Activated effector memory CD4-positive, alpha-beta T cell treated with anti-CD3 and anti-CD28 coated beads, Interleukin-2, amount 50 U/mL, for 16 hours (primary cell): ENCODE data around the gene NFE2L1.
"Not testable (repeated sequence)": the region's sequence is repeated elsewhere in the genome, so short reads cannot be mapped to it uniquely, and the experiment has no call there.

Source experiments
- DNase-seq: peaks from one replicate; pipeline ENCODE4 v3.0.0-alpha.2; 2020

Gene NFE2L1

DNA sequence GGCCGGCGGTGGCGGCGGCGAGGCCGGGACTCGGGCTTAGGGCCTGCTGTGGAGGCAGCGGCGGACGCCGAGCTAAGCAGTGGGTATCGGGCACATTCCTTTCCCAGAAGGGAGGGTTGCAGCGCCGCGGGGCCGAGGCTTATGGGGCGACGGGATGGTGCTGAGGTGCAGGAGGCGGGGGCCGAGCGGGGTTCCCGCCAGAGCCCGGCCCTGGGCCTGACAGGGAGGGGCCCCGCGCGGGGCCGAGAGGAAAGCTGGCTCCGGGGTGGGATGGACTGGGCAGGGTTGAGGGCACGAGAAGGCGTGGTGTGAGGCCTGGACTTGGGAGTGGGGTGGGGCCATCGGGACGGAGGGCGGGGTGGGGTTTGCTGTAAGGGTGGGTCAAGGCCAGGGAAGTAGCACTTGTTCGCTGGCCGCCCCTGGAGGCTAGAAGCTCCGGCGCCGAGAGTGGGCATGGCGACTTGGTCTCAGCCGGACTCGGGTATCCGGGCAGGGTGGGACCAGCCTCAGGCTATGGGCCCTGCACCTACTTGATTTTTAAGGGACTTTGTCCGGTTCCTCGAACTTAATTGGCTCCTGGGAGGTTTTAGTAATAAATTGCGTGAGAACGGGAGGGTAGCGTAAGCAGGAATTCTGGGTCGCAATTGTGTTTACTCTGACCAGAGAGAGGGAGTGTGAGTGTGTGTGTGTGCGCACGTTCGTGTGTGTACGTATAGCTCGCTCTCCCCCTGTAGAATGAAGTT lies 396 bp downstream of the NFE2L1 start:
- peak; percentile 71 for DNase-seq

- DNase-seq: no peak
Measured at GRCh38 chr17:48051283-48051682, 3.1 kb downstream of the NFE2L1 start.

GRCh38 chr17:48051706-48052486 lies 3.7 kb downstream of the NFE2L1 start:
- no peak for DNase-seq

DNA sequence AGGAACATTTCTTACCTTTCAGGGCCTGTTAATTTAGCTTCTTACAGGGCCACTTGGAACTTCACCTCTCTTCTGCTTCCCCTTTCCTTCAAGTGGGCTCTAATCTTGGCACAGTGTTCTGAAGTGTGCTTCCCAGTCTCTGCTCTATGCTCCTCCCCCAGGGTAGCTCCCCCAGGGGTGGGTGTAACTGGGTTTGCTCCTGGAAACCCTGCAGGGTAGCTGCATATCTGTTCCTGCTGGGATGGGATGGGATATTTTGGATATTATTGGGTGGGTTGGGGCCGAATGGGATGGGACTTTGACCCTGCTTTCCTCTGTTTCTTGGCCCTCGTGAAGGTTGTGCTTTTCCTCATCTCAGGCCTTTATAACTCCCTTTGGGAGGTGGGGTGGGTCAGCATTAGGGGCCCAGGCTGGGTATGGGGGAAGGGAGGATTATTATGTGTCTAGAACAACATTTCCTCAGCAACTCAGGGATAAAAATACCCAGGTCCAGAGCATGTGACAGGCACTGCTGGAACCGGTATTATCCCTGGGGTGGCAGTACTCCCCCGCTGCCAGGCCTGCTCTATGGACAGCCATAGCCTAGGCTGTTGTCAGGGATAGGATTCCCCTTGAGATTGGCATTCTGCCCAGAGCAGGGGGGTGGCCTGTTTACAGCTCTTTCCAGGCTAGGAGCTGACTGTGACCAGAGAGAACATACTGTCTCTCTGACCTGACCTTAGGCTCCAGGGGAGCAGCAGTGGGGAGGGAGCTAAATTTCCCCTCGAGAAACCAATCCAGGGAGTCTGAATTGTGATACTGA lies 5.0 kb downstream of the NFE2L1 start:
- no peak for DNase-seq

DNA sequence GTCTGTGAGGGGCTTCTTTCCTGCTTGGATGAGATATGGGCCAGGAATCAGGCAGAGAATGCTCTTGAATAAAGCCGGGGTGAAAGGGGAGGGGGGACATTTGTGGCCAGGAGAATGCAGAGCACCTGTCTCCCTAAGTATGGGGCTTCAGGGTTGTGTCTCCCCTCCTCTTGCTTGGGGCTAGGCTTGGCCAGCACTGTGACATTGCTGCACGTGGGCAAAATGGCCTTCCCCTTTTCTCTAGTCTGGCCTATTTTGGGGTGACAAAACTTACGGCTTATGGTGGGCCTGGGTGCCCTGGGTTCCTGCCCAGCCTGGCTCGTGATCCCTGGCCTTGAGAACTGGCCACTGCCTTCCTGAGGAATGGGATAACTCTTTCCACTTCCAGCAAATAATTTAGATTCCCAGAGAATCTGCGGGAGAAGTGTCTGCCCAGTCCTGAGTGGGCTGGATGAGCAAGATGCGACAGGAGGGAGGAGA lies 5.6 kb downstream of the NFE2L1 start:
- DNase-seq: no peak

GRCh38 chr17:48054238-48055185 lies 6.4 kb downstream of the NFE2L1 start:
- no peak for DNase-seq

DNA sequence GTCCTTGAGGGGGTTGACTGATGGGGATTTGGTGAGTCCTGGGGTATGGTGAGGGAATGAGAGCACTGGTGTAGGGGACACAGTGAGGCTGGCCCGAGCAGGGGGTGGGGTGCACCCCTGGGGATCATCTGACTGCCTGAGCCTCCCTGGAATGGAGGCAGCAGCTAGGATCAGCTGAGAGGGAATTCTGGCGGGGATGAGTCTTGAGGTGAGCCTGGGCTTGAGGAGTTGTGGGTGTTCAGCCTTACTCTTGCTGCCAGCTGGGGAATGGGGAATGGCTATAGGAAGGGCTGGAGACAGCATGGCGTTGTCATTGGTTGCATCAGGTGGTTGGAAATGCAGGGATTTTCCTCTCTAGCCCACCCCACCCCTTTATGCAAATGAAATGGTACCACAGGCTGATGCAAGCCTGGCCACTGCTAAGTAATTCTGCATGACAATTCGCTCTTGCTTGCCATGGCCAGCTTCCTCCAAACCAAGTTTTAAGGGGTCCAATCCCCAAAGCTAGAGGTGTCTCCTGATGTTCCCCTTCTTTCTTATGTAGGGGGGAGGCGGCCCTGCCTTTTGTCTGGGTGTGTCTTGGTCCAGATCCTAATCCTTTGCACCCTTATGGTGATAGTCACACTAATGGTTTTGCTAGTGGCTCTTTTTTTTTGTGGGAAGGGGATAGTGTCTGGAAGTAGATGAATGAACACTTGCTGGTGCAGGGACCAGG lies 7.5 kb downstream of the NFE2L1 start:
- no peak for DNase-seq

- no peak for DNase-seq
Measured at GRCh38 chr17:48056246-48056745, 8.1 kb downstream of the NFE2L1 start.

DNA sequence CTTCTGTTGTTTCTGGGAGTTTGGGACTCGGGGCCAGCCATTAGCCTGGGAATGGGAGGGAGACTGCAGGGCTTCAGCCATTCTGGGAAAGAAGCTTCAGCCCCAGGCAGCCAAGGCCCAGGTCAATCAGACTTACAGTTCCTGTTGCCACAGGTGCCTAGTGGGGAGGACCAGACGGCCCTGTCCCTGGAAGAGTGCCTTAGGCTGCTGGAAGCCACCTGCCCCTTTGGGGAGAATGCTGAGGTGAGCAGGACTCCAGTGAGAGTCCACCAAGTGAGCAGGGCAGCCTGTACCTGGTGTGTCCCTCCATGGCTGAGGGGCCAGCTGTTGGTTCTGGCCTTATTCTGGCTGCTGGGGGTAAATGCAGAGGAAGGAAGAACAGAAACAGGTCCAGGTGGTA lies 8.7 kb downstream of the NFE2L1 start:
- DNase-seq: no peak

GRCh38 chr17:48057626-48058025 lies 9.5 kb downstream of the NFE2L1 start:
- no peak for DNase-seq

DNA sequence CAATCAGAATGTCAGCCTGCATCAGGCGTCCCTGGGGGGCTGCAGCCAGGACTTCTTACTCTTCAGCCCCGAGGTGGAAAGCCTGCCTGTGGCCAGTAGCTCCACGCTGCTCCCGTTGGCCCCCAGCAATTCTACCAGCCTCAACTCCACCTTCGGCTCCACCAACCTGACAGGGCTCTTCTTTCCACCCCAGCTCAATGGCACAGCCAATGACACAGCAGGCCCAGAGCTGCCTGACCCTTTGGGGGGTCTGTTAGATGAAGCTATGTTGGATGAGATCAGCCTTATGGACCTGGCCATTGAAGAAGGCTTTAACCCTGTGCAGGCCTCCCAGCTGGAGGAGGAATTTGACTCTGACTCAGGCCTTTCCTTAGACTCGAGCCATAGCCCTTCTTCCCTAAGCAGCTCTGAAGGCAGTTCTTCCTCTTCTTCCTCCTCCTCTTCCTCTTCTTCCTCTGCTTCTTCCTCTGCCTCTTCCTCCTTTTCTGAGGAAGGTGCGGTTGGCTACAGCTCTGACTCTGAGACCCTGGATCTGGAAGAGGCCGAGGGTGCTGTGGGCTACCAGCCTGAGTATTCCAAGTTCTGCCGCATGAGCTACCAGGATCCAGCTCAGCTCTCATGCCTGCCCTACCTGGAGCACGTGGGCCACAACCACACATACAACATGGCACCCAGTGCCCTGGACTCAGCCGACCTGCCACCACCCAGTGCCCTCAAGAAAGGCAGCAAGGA lies 10.4 kb downstream of the NFE2L1 start:
- DNase-seq: no peak

DNA sequence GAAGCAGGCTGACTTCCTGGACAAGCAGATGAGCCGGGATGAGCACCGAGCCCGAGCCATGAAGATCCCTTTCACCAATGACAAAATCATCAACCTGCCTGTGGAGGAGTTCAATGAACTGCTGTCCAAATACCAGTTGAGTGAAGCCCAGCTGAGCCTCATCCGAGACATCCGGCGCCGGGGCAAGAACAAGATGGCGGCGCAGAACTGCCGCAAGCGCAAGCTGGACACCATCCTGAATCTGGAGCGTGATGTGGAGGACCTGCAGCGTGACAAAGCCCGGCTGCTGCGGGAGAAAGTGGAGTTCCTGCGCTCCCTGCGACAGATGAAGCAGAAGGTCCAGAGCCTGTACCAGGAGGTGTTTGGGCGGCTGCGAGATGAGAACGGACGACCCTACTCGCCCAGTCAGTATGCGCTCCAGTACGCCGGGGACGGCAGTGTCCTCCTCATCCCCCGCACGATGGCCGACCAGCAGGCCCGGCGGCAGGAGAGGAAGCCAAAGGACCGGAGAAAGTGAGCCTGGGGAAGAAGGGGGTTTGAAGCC lies 11.0 kb downstream of the NFE2L1 start:
- DNase-seq: no peak

- DNase-seq: no peak
Measured at GRCh38 chr17:48060249-48060648, 12.1 kb downstream of the NFE2L1 start.

DNA sequence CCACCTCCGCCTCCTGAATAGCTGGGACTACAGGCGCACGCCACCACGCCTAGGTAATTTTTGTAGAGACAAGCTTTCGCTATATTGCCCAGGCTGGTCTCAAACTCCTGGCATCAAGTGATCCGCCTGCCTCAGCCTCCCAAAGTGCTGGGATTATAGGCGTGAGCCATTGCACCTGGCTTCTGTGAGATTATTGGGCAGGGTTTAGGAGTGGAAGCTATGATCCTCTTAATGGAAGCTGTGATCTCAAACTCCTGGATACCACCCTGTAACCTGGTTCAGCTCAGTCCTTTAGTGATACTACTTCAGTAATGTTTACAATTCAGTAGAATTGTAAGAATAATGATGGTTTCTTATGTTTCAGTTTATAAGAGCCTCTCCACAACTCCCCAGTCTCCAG lies 14.1 kb downstream of the NFE2L1 start:
- no peak for DNase-seq

DNA sequence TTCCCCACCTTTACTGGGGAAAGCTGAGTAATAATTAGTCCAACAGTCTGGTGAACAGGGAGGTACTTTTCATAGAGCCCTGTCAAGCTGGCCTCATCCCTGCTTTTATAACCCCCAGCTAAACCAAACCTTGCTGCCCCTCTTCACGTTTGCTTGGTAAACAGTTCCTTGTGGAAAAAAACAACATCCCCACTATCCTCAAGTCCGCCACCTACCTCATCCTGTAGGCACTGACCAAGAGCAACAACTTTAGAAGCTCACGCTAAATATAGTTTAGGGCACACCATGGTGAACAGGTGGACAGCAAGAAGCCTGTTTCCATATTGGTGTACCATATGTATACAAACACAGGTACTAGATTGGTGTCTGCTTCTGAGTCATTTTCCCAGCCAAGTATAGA lies 16.5 kb downstream of the NFE2L1 start:
- no peak for DNase-seq

DNA sequence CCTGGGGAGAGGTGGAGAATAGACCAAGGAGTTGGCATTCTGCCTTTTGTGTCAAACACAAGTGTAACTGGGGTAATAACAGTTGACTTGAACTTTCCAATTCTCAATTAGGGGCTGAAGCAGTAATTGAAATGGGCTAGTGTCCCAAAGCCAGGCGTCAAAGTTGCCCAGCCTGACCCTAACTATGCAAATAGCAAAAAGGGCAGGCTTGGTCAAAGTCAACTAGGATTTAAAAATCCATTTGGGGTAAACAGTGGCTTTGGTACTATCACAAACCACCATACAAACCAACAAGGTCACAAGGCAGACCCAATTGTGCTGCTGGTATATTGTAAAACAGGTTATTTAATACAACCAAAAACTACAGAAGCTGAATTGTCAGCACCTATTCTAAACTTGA lies 18.0 kb downstream of the NFE2L1 start:
- no peak for DNase-seq

- no peak for DNase-seq
Measured at GRCh38 chr17:48066656-48067055, 18.5 kb downstream of the NFE2L1 start.

GRCh38 chr17:48067245-48067644 lies 19.1 kb downstream of the NFE2L1 start:
- DNase-seq: no peak

DNA sequence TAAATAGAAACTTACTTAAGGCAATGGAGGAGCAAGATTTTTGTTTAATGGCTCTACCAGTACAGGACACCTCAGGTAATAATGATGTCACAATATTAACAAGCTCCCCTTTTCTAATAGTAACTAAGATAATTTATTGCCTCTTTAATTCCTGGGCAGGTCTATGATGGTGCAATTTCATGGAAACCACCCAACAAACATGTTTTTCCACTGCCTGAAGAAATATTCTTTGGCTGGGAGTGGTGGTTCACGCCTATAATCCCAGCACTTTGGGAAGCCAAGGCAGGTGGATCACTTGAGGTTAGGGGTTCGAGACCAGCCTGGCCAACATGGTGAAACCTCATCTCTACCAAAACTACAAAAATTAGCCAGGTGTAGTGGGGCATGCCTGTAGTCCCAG lies 19.6 kb downstream of the NFE2L1 start:
- not testable (repeated sequence) for DNase-seq

GRCh38 chr17:48068491-48068961 lies 20.4 kb downstream of the NFE2L1 start:
- DNase-seq: no peak
